GM12801 (cell line): ENCODE data around the gene NELFA.

Experiments used
- CTCF ChIP-seq: IDR thresholded peaks from one replicate; pipeline ENCODE4 v1.5.1; 2011; ENCODE audit warnings: control low read depth; ENCODE audit not compliant: insufficient read length; ENCODE audit errors: extremely low read depth

NELFA gene

GRCh38 chr4:1973218-1973617 lies 35.6 kb downstream of the NELFA start:
- TF ChIP-seq CTCF = no peak

GRCh38 chr4:1972414-1972813 lies 36.4 kb downstream of the NELFA start:
- no peak for TF ChIP-seq CTCF

- no peak for TF ChIP-seq CTCF
Measured at GRCh38 chr4:1971456-1972200, 37.1 kb downstream of the NELFA start.

GRCh38 chr4:1970926-1971325 lies 37.8 kb downstream of the NELFA start:
- TF ChIP-seq CTCF = no peak

GRCh38 chr4:1969928-1970723 lies 38.6 kb downstream of the NELFA start:
- no peak for TF ChIP-seq CTCF

- no peak for TF ChIP-seq CTCF
Measured at GRCh38 chr4:1968686-1969295, 40.0 kb downstream of the NELFA start.

- TF ChIP-seq CTCF = no peak
Measured at GRCh38 chr4:1967512-1968149, 41.1 kb downstream of the NELFA start.
